Lung (tissue), 12 donors: Measurements from ENCODE around the gene PTGR2. TPM values are rescaled to one million over a fixed set of nuclear protein-coding genes. Genes with fewer than 3 reads are reported as not detected.

Experiments used
- ATAC-seq: fragments of 200-7000 bp; cut with Tn5 transposase; one replicate; pipeline ENCODE4 v1.9.1; 2020; ENCODE audit warnings: moderate number of reproducible peaks; ENCODE audit not compliant: insufficient read depth, low FRiP score
- DNase-seq, 3 donors: peaks; one replicate each; pipeline ENCODE4 v3.0.0-alpha.2; 2013 to 2017
- H3K27ac ChIP-seq, 2 donors: one replicate each; pipeline ENCODE4 v1.5.1; 2013; ENCODE audit warnings: mild to moderate bottlenecking in 2 of 2, moderate library complexity in 2 of 2, control low read depth in 1 of 2, inconsistent platforms in 1 of 2, low read depth in 1 of 2, low read length in 1 of 2
- H3K27me3 ChIP-seq, 3 donors: one replicate each; pipeline ENCODE4 v1.5.1; 2013; ENCODE audit warnings: low read length in 2 of 3; ENCODE audit not compliant: control insufficient read depth in 3 of 3, insufficient read depth in 3 of 3
- H3K36me3 ChIP-seq, 4 donors: one replicate each; pipeline ENCODE4 v1.5.1; 2013; ENCODE audit warnings: low read length in 4 of 4, mild to moderate bottlenecking in 1 of 4, moderate library complexity in 1 of 4; ENCODE audit not compliant: control insufficient read depth in 4 of 4, insufficient read depth in 4 of 4
- H3K4me1 ChIP-seq, 5 donors: one replicate each; pipeline ENCODE4 v1.5.1; 2013; ENCODE audit warnings: low read length in 5 of 5, mild to moderate bottlenecking in 2 of 5, moderate library complexity in 1 of 5; ENCODE audit not compliant: control insufficient read depth in 5 of 5, insufficient read depth in 5 of 5
- H3K4me3 ChIP-seq: one replicate; pipeline ENCODE4 v1.5.1; 2013; ENCODE audit warnings: mild to moderate bottlenecking, control low read depth, moderate library complexity
- H3K9ac ChIP-seq, 2 donors: one replicate each; pipeline ENCODE4 v1.5.1; 2013; ENCODE audit warnings: low read length in 2 of 2, control low read depth in 1 of 2; ENCODE audit not compliant: insufficient read depth in 1 of 2
- H3K9me3 ChIP-seq, 4 donors: one replicate each; pipeline ENCODE4 v1.5.1; 2013; ENCODE audit warnings: low read length in 3 of 4, mild to moderate bottlenecking in 1 of 4, moderate library complexity in 1 of 4; ENCODE audit not compliant: control insufficient read depth in 4 of 4, insufficient read depth in 3 of 4
- CTCF ChIP-seq: IDR thresholded peaks from 2 replicates; pipeline ENCODE4 v1.5.1; 2012; ENCODE audit warnings: mild to moderate bottlenecking; ENCODE audit errors: control extremely low read depth, extremely low read depth
- WGBS, 2 donors: extraction: QIAGEN DNeasy Blood & Tissue Kit; methylation state at CpG; one replicate each; pipeline ENCODE4 v1.1.7; 2013; 5-methylcytosine and 5-hydroxymethylcytosine counted together
- polyA plus RNA-seq, 2 donors: library from polyadenylated mRNA; stranded (reverse); fragments of 200-250 nt; gene quantifications; one replicate each; pipeline ENCODE4 v1.2.1, GENCODE V29; 2013
- total RNA-seq, 2 donors: library from RNA; depleted of rRNA in 1 of 2; stranded (reverse); fragments of >200 nt in 1 of 2; gene quantifications; one replicate each; pipeline ENCODE4 v1.2.1, GENCODE V29; 2014 to 2021
- donor health status: control.
- donor health status: control.
- donor health status: Bipolar disorder and iron deficiency.
- donor health status: healthy.
- donor health status: DM: yes; HTN: yes; CAD: no.

PTGR2 gene
- total and polyA plus RNA-seq, 4 donors = 5.7 to 13.9 (median 9.6) TPM

- 96 to 98% methylated on average over 2 of the region's 2 CpGs for WGBS, 2 donors
- no peak for TF ChIP-seq CTCF
Measured at GRCh38 chr14:73870525-73871235, 19.0 kb downstream of the PTGR2 start.

GRCh38 chr14:73873660-73874059 lies 22.0 kb downstream of the PTGR2 start:
- Histone ChIP-seq H3K4me1 (no peaks in the 10 kb centered on the region), H3K27me3 (no peaks in the 10 kb centered on the region), H3K9ac (no peak overlapping the region), H3K9me3 (no peaks in the 10 kb centered on the region), H3K27ac (no peak overlapping the region), H3K36me3 (peaks cover 0 to 3% (median 1%) of the 10 kb centered on the region in 4 donors), H3K4me3 (no peak overlapping the region)
- WGBS, 2 donors = 90 to 95% methylated on average over 3 of the region's 3 CpGs
- no peak for TF ChIP-seq CTCF
- DNase-seq (no peak), ATAC-seq (no peak)

More at GRCh38 chr14:73870525-73871235, 19.0 kb downstream of the PTGR2 start:
- H3K27ac ChIP-seq = no peak overlapping the region
- H3K9ac ChIP-seq = no peak overlapping the region
- no peak overlapping the region for H3K4me3 ChIP-seq
- no peaks in the 10 kb centered on the region for H3K9me3 ChIP-seq
- peaks cover 0 to 7% (median 0%) of the 10 kb centered on the region in 4 donors for H3K36me3 ChIP-seq
- no peaks in the 10 kb centered on the region for H3K4me1 ChIP-seq
- DNase-seq (no peak), ATAC-seq (no peak)
- no peaks in the 10 kb centered on the region for H3K27me3 ChIP-seq

- TF ChIP-seq CTCF = no peak
- Histone ChIP-seq H3K27me3 (no peaks in the 10 kb centered on the region), H3K9me3 (no peaks in the 10 kb centered on the region), H3K4me3 (no peak overlapping the region), H3K9ac (no peak overlapping the region), H3K4me1 (no peaks in the 10 kb centered on the region), H3K27ac (no peak overlapping the region), H3K36me3 (peaks cover 0 to 4% (median 1%) of the 10 kb centered on the region in 4 donors)
- WGBS, 2 donors = 65 to 90% methylated on average over 3 of the region's 3 CpGs
- peak; percentile 53 for ATAC-seq
- DNase-seq = no peak
Measured at GRCh38 chr14:73877790-73878189, 26.2 kb downstream of the PTGR2 start.

- H3K4me3 ChIP-seq = no peak overlapping the region
- no peaks in the 10 kb centered on the region for H3K27me3 ChIP-seq
- no peak for ATAC-seq
- peaks cover 0 to 4% (median 1%) of the 10 kb centered on the region in 4 donors for H3K36me3 ChIP-seq
- H3K27ac ChIP-seq = peak overlapping the region in 1 of 2 donors; percentile 20
- TF ChIP-seq CTCF = no peak
- H3K9ac ChIP-seq = no peak overlapping the region
- no peaks in the 10 kb centered on the region for H3K9me3 ChIP-seq
- H3K4me1 ChIP-seq = no peaks in the 10 kb centered on the region
- no peak for DNase-seq
- WGBS, 2 donors = 69 to 88% methylated on average over 6 of the region's 6 CpGs
Measured at GRCh38 chr14:73878436-73878835, 26.8 kb downstream of the PTGR2 start.
